Muscle of back (tissue), 13 donors: ENCODE data around the gene ADAD2. TPM values are rescaled to one million over a fixed set of nuclear protein-coding genes. Genes with fewer than 3 reads are reported as not detected.

Source experiments
- DNase-seq, 3 donors: peaks; one replicate each; pipeline versions ENCODE4 v3.0.0 to v3.0.0-alpha.2; 2013
- long read RNA-seq, 9 donors: transcript quantifications; one replicate each; lab custom pipeline, GENCODE V29; 2026
- polyA plus RNA-seq, 10 donors: library from polyadenylated mRNA; unstranded; fragments of 120-200 nt; gene quantifications; one replicate each; pipeline ENCODE4 v1.2.1, GENCODE V29; 2013; ENCODE audit not compliant: insufficient read length in 10 of 10

The ADAD2 gene
- 1 to 10 TPM in 2 of 10 donors, under 1 TPM in 8; 0.43 to 1.1 (median 0.87) TPM for polyA plus RNA-seq
- long read RNA-seq, donor 1 = 0 reads
- long read RNA-seq, donor 2 = 0 reads
- long read RNA-seq, donor 3 = 0 reads
- long read RNA-seq, donor 4 = 0 reads
- long read RNA-seq, donor 5 = 0 reads
- long read RNA-seq, donor 6 = 0 reads
- long read RNA-seq, donor 7 = 0 reads
- long read RNA-seq, donor 8, partial matches to known transcripts = 0 of 1 reads
- long read RNA-seq, donor 8, other reads (novel, unspliced or antisense) = 0 of 1 reads
- long read RNA-seq, donor 9 = 0 reads

- DNase-seq = no peak
Measured at GRCh38 chr16:84190731-84191388, at the start of gene ADAD2. Gene ADAD2, plus strand, starts transcription at chr16:84191157. Its CDS starts 74 bp downstream, at chr16:84191231.

- DNase-seq = no peak
Measured at GRCh38 chr16:84143081-84143480, 47.9 kb upstream of the ADAD2 start.

- no peak for DNase-seq
Measured at GRCh38 chr16:84143784-84144199, 47.2 kb upstream of the ADAD2 start.

- DNase-seq = peak in 2 of 3 donors; percentile 27 to 59
Measured at GRCh38 chr16:84144209-84144858, 46.6 kb upstream of the ADAD2 start.

GRCh38 chr16:84144859-84145639 lies 45.9 kb upstream of the ADAD2 start, which contains the start of the genes DNAAF1 and HSDL1:
Gene DNAAF1, plus strand, starts transcription at chr16:84145308. Its CDS starts 133 bp downstream, at chr16:84145441.
Gene HSDL1, minus strand, starts transcription at chr16:84145177. Its CDS starts 13,856 bp downstream, at chr16:84131321.
- DNase-seq = peak; percentile 88 to 95 (median 94)

GRCh38 chr16:84150926-84151325 lies 40.0 kb upstream of the ADAD2 start:
- DNase-seq = no peak

GRCh38 chr16:84153660-84154214 lies 37.2 kb upstream of the ADAD2 start:
- no peak for DNase-seq

GRCh38 chr16:84155226-84155625 lies 35.7 kb upstream of the ADAD2 start:
- DNase-seq = no peak

- no peak for DNase-seq
Measured at GRCh38 chr16:84155771-84156170, 35.2 kb upstream of the ADAD2 start.

- DNase-seq = no peak
Measured at GRCh38 chr16:84156342-84156784, 34.6 kb upstream of the ADAD2 start.

GRCh38 chr16:84159007-84159406 lies 31.9 kb upstream of the ADAD2 start:
- no peak for DNase-seq

GRCh38 chr16:84159800-84160199 lies 31.2 kb upstream of the ADAD2 start:
- DNase-seq = no peak

- no peak for DNase-seq
Measured at GRCh38 chr16:84161037-84161436, 29.9 kb upstream of the ADAD2 start.

- no peak for DNase-seq
Measured at GRCh38 chr16:84161801-84162200, 29.2 kb upstream of the ADAD2 start.

- DNase-seq = no peak
Measured at GRCh38 chr16:84165746-84166145, 25.2 kb upstream of the ADAD2 start.

- DNase-seq = no peak
Measured at GRCh38 chr16:84166796-84167695, 23.9 kb upstream of the ADAD2 start.

GRCh38 chr16:84169765-84170310 lies 21.1 kb upstream of the ADAD2 start:
- no peak for DNase-seq

- DNase-seq = no peak
Measured at GRCh38 chr16:84174396-84174795, 16.6 kb upstream of the ADAD2 start.

GRCh38 chr16:84175350-84176081 lies 15.4 kb upstream of the ADAD2 start:
- DNase-seq = no peak
